ENCODE results near the gene MBOAT7.

The MBOAT7 gene

GRCh38 chr19:54160182-54160811 lies 29.1 kb downstream of the MBOAT7 start:
- FAIRE-seq: no peak
- no peak for TF ChIP-seq CTCF (IDR thresholded peaks at IDR 0.05; ENCODE audit: insufficient read depth, missing control alignments)

GRCh38 chr19:54159352-54160181 lies 29.8 kb downstream of the MBOAT7 start, which contains the start of gene LENG1:
TSS of gene LENG1 (minus strand) at chr19:54159721. CDS start at chr19:54159695, 26 bp downstream.
- no peak for TF ChIP-seq CTCF (IDR thresholded peaks at IDR 0.05; ENCODE audit: insufficient read depth, missing control alignments)
- FAIRE-seq (peak; percentile 86), DNase-seq (ENCODE audit: insufficient read length, low spot score) (peak; percentile 92)

More at GRCh38 chr19:54160182-54160811, 29.1 kb downstream of the MBOAT7 start:
- DNase-seq (ENCODE audit: insufficient read length, low spot score): no peak

DNA sequence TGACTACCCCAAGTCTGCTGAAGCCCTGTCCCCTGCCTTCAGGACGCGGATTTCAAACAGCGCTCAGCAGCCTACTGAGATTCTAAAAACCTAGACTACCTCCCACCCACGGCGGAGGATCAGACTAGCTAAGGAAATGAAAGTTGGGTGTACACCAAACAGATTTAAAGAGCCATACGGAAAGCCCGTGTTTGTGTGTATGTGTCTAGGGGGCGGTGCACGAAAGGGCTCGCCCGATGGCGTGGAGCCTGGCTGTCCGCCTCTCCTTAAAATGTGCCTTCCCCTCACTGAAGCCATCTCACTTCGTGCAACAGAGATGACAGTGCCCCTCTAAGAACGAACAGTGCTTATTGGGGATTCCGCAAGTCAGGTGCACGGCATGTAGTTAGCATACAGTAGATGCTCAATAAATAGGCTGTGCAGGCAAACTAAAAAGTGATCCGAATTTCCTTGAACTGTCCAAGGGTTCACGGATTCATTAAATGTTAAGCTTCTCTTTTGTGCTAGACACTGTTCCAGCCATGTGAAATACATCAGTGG lies 30.5 kb downstream of the MBOAT7 start:
- no peak for FAIRE-seq
- no peak for TF ChIP-seq CTCF (IDR thresholded peaks at IDR 0.05; ENCODE audit: insufficient read depth, missing control alignments)
- no peak for DNase-seq (ENCODE audit: insufficient read length, low spot score)

- DNase-seq (ENCODE audit: insufficient read length, low spot score): no peak
- FAIRE-seq: no peak
- no peak for TF ChIP-seq CTCF (IDR thresholded peaks at IDR 0.05; ENCODE audit: insufficient read depth, missing control alignments)
Observed at GRCh38 chr19:54156953-54157352, 32.4 kb downstream of the MBOAT7 start.

DNA sequence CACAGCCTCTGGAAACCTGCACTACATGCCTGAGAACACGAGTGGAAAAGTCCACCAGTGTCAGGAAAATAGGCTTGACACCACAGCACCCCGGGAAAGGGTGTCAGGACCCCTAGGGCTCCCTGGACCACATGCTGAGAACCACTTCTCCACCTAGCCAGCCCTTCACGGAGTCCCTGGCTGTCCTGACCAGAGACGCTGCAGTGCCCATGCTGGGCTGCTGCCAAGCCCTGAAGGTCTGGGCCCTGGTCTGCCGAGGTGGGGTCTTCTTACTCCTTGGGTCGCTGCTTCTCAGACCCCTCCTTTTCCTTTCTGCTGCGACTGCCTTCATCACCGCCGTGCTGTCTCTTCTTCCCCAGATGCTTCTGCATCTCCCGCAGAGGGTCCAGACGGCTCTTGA lies 32.9 kb downstream of the MBOAT7 start:
- no peak for FAIRE-seq
- TF ChIP-seq CTCF (IDR thresholded peaks at IDR 0.05; ENCODE audit: insufficient read depth, missing control alignments): no peak
- DNase-seq (ENCODE audit: insufficient read length, low spot score): no peak

DNA sequence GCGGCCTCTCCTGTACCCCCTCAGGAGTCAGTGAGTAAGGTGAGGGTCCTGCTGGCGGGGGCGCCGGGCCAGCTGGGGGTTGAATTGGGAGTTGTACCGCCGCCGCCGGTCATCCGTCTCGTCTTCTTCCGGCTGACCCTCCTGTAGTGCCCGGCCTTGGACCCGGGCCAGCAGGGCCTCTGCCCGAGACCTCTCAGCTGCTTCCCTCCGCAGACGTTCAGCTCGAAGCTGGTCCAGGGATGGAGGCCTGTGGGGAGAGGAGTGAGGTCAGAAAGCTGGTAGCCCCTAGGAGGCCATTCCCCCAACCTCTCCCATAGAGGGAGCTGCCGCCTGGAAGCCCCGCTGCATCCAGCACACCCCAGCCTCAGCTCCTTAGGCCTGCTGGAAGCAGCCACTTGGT lies 33.7 kb downstream of the MBOAT7 start:
- FAIRE-seq: no peak
- TF ChIP-seq CTCF (IDR thresholded peaks at IDR 0.05; ENCODE audit: insufficient read depth, missing control alignments): no peak
- DNase-seq (ENCODE audit: insufficient read length, low spot score): no peak

Measured in D721Med (cell line).